ENCODE results near the gene PAIP2. TPM values are rescaled to one million over a fixed set of nuclear protein-coding genes. Genes with fewer than 3 reads are reported as not detected.

The PAIP2 gene
- total RNA-seq, 1 donor from 2014 or later: 71.5 TPM

DNA sequence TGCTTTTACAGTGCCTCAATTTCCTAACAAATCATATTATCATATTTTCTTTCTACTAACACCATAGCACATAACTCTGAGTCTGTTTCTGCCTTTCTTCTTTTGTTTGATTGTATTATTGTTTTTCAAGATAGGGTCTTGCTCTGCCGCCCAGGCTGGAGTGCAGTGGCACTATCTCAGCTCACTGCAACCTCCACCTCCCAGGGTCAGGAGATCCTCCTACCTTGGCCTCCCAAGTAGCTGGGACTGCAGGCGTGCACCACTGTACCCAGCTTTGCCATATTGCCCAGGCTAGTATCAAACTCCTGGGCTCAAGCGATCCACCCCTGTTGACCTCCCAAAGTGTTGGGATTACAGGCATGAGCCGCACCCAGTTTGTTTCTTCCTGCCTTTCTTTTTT lies 18.7 kb downstream of the PAIP2 start:
- Mint-ChIP-seq H3K9me3 (ENCODE audit: unreplicated experiment) (no peaks in the 10 kb centered on the region), H3K27ac (ENCODE audit: unreplicated experiment) (no peak overlapping the region), H3K36me3 (ENCODE audit: low read depth, unreplicated experiment) (no peaks in the 10 kb centered on the region), H3K4me1 (ENCODE audit: unreplicated experiment) (no peaks in the 10 kb centered on the region), H3K4me3 (ENCODE audit: unreplicated experiment) (no peak overlapping the region), H3K27me3 (ENCODE audit: unreplicated experiment) (no peaks in the 10 kb centered on the region)
- TF ChIP-seq, protein P1, sequence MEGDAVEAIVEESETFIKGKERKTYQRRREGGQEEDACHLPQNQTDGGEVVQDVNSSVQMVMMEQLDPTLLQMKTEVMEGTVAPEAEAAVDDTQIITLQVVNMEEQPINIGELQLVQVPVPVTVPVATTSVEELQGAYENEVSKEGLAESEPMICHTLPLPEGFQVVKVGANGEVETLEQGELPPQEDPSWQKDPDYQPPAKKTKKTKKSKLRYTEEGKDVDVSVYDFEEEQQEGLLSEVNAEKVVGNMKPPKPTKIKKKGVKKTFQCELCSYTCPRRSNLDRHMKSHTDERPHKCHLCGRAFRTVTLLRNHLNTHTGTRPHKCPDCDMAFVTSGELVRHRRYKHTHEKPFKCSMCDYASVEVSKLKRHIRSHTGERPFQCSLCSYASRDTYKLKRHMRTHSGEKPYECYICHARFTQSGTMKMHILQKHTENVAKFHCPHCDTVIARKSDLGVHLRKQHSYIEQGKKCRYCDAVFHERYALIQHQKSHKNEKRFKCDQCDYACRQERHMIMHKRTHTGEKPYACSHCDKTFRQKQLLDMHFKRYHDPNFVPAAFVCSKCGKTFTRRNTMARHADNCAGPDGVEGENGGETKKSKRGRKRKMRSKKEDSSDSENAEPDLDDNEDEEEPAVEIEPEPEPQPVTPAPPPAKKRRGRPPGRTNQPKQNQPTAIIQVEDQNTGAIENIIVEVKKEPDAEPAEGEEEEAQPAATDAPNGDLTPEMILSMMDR (IDR thresholded peaks at IDR 0.05; ENCODE audit: unreplicated experiment): no peak
- no peak for DNase-seq (ENCODE audit: low spot score)

DNA sequence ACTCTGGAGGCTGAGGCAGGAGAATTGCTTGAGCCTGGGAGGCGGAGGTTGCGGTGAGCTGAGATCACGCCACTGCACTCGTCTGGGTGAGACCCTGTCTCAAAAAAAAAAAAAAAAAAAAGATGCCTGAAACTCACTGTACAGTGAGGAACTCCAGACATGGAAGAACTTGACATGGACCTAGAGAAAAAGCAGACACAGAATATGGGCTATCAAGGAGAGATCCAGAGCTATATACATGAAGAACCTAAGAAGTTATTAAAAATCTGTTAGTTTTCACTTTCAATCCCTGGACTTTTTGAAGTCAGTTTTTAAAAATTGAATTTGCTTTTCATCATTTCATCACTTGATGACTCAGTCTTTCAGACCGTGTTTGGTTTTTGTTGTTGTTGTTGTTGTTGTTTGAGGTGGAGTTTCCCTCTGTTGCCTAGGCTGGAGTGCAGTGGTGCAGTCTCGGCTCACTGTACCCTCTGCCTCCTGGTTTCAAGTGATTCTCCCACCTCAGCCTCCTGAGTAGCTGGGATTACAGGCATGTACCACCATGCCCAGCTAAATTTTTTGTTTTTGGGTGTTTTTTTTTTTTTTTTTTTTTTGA lies 20.3 kb downstream of the PAIP2 start:
- H3K4me3 Mint-ChIP-seq (ENCODE audit: unreplicated experiment): no peak overlapping the region
- no peak for DNase-seq (ENCODE audit: low spot score)
- TF ChIP-seq, protein P1 (IDR thresholded peaks at IDR 0.05; ENCODE audit: unreplicated experiment): no peak

DNA sequence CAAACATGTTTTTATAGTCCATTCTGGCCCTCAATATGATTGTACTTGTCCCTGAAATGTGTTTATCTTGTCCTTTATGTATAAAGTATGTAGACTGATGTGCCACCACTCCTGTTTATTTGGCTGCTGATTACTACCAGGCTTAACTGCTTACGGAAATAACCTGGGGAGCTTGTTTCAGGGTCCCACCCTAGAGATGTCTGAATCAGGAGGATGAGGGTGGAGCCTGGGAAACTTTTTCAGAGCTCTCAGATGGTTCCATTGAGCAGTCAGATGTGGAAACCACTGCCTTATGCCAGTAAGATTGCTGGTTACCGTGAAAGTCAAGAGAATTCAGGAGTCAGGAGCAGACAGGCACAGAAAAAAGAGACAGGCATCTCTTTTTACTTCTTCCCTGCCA lies 22.3 kb downstream of the PAIP2 start:
- H3K27ac Mint-ChIP-seq (ENCODE audit: unreplicated experiment): no peak overlapping the region
- no peaks in the 10 kb centered on the region for H3K27me3 Mint-ChIP-seq (ENCODE audit: unreplicated experiment)
- no peak for DNase-seq (ENCODE audit: low spot score)
- peaks cover 6% of the 10 kb centered on the region for H3K4me1 Mint-ChIP-seq (ENCODE audit: unreplicated experiment)
- H3K9me3 Mint-ChIP-seq (ENCODE audit: unreplicated experiment): no peaks in the 10 kb centered on the region
- H3K4me3 Mint-ChIP-seq (ENCODE audit: unreplicated experiment): no peak overlapping the region
- peaks cover 10% of the 10 kb centered on the region for H3K36me3 Mint-ChIP-seq (ENCODE audit: low read depth, unreplicated experiment)
- TF ChIP-seq, protein P1 (IDR thresholded peaks at IDR 0.05; ENCODE audit: unreplicated experiment): no peak

More for the DNA sequence above, 20.3 kb downstream of the PAIP2 start:
- no peak overlapping the region for H3K27ac Mint-ChIP-seq (ENCODE audit: unreplicated experiment)
- H3K4me1 Mint-ChIP-seq (ENCODE audit: unreplicated experiment): peaks cover 6% of the 10 kb centered on the region
- no peaks in the 10 kb centered on the region for H3K9me3 Mint-ChIP-seq (ENCODE audit: unreplicated experiment)
- no peaks in the 10 kb centered on the region for H3K27me3 Mint-ChIP-seq (ENCODE audit: unreplicated experiment)
- H3K36me3 Mint-ChIP-seq (ENCODE audit: low read depth, unreplicated experiment): peaks cover 7% of the 10 kb centered on the region

DNA sequence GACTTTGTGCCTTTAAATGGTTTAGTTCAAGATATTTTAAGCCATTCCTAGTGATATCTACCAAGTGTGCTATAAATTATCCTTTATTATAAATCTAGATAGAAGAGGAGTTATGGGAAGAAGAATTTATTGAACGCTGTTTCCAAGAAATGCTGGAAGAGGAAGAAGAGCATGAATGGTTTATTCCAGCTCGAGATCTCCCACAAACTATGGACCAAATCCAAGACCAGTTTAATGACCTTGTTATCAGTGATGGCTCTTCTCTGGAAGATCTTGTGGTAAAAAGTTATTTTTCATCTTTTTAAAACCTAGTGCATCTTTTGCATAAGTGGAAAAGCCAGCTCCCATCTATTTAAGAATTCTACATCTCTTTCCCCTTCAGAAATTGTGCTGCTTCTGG lies 22.8 kb downstream of the PAIP2 start:
- no peaks in the 10 kb centered on the region for H3K9me3 Mint-ChIP-seq (ENCODE audit: unreplicated experiment)
- peaks cover 10% of the 10 kb centered on the region for H3K36me3 Mint-ChIP-seq (ENCODE audit: low read depth, unreplicated experiment)
- no peaks in the 10 kb centered on the region for H3K27me3 Mint-ChIP-seq (ENCODE audit: unreplicated experiment)
- no peak overlapping the region for H3K27ac Mint-ChIP-seq (ENCODE audit: unreplicated experiment)
- no peak for DNase-seq (ENCODE audit: low spot score)
- TF ChIP-seq, protein P1 (IDR thresholded peaks at IDR 0.05; ENCODE audit: unreplicated experiment): no peak
- peaks cover 6% of the 10 kb centered on the region for H3K4me1 Mint-ChIP-seq (ENCODE audit: unreplicated experiment)
- no peak overlapping the region for H3K4me3 Mint-ChIP-seq (ENCODE audit: unreplicated experiment)

DNA sequence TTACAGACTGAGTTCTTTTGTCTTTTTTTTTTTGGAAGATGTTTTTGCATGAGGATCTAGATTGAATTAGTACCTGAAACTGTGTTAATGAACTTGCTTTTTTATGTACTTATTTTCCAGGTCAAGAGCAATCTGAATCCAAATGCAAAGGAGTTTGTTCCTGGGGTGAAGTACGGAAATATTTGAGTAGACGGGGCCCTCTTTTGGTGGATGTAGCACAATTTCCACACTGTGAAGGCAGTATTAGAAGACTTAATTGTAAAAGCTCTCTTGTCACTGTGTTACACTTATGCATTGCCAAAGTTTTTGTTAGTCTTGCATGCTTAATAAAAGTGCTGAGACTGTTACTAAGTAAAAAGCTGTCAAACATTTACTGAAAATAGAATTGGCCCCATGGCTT lies 27.0 kb downstream of the PAIP2 start:
- Mint-ChIP-seq H3K27me3 (ENCODE audit: unreplicated experiment) (no peaks in the 10 kb centered on the region), H3K36me3 (ENCODE audit: low read depth, unreplicated experiment) (peaks cover 21% of the 10 kb centered on the region), H3K4me3 (ENCODE audit: unreplicated experiment) (no peak overlapping the region), H3K9me3 (ENCODE audit: unreplicated experiment) (no peaks in the 10 kb centered on the region), H3K27ac (ENCODE audit: unreplicated experiment) (no peak overlapping the region), H3K4me1 (ENCODE audit: unreplicated experiment) (peaks cover 11% of the 10 kb centered on the region)
- DNase-seq (ENCODE audit: low spot score): no peak
- TF ChIP-seq, protein P1 (IDR thresholded peaks at IDR 0.05; ENCODE audit: unreplicated experiment): no peak

Data from endothelial cell (in vitro differentiated cells).